IPS DF 6.9 (cell line): ENCODE results near the gene SYNE1.

Experiments used
- DNase-seq: peaks from one replicate; pipeline ENCODE4 v3.0.0-alpha.2; 2013; ENCODE audit warnings: low read depth, low spot score
- H3K27ac ChIP-seq: one replicate; pipeline ENCODE4 v1.5.1; 2013; ENCODE audit warnings: low read length, control low read depth
- H3K27me3 ChIP-seq: 2 replicates; pipeline ENCODE4 v1.6.1; 2013; ENCODE audit warnings: mild to moderate bottlenecking, low read length; ENCODE audit not compliant: control insufficient read depth, insufficient read depth
- H3K36me3 ChIP-seq: 2 replicates; pipeline ENCODE4 v1.6.1; 2013; ENCODE audit warnings: low read length; ENCODE audit not compliant: control insufficient read depth, insufficient read depth
- H3K4me1 ChIP-seq: 2 replicates; pipeline ENCODE4 v1.6.1; 2013; ENCODE audit warnings: low read length; ENCODE audit not compliant: control insufficient read depth, insufficient read depth
- H3K4me3 ChIP-seq: 2 replicates; pipeline ENCODE4 v1.5.1; 2013; ENCODE audit warnings: mild to moderate bottlenecking, low read length
- H3K9me3 ChIP-seq: 2 replicates; pipeline ENCODE4 v1.6.1; 2013; ENCODE audit warnings: low read length, inconsistent platforms; ENCODE audit not compliant: control insufficient read depth, insufficient read depth
- WGBS: extraction: QIAGEN DNeasy Blood & Tissue Kit; methylation state at CpG from one replicate; pipeline ENCODE4 v1.1.7; 2013; ENCODE audit warnings: mixed read lengths, missing lambda C conversion rate; ENCODE audit not compliant: insufficient read length, insufficient coverage; 5-methylcytosine and 5-hydroxymethylcytosine counted together

SYNE1 gene

GRCh38 chr6:152170702-152171667 is 466.2 kb downstream of the SYNE1 start:
- Histone ChIP-seq H3K4me3 (no peak overlapping the region), H3K4me1 (no peaks in the 10 kb centered on the region), H3K27me3 (no peaks in the 10 kb centered on the region), H3K36me3 (no peaks in the 10 kb centered on the region), H3K9me3 (no peaks in the 10 kb centered on the region), H3K27ac (no peak overlapping the region)
- no peak for DNase-seq
- WGBS, result no CpG with 5 or more reads among the region's 13 CpGs

DNA sequence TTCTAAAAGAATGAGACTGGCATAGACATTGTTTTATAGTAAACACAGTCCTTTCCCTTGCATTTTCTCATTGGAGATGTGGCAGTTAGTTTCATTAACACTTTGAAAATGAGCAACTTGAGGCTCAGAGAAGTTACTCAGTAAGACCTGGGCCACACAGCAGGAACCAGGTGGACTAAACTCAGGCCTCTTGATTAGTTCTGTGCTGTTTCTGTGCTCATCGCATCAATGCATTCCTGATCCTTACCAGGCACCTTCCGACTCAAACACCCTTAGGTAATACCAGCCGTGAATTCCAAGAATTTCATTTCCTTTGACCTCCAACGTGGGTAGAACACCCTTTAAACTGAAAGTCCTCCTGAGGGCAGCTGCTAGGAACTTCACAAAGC is 466.9 kb downstream of the SYNE1 start:
- no peaks in the 10 kb centered on the region for H3K36me3 ChIP-seq

GRCh38 chr6:152167641-152168603 is 469.2 kb downstream of the SYNE1 start:
- H3K9me3 ChIP-seq, result no peaks in the 10 kb centered on the region
- no peak overlapping the region for H3K27ac ChIP-seq
- H3K4me1 ChIP-seq, result no peaks in the 10 kb centered on the region
- no peak for DNase-seq
- no peaks in the 10 kb centered on the region for H3K27me3 ChIP-seq
- no peaks in the 10 kb centered on the region for H3K36me3 ChIP-seq
- no peak overlapping the region for H3K4me3 ChIP-seq
- no CpG with 5 or more reads among the region's 13 CpGs for WGBS

More for the DNA sequence above, 466.9 kb downstream of the SYNE1 start:
- no CpG with 5 or more reads among the region's 4 CpGs for WGBS
- DNase-seq, result no peak
- Histone ChIP-seq H3K4me1 (no peaks in the 10 kb centered on the region), H3K4me3 (no peak overlapping the region), H3K27me3 (no peaks in the 10 kb centered on the region), H3K27ac (no peak overlapping the region), H3K9me3 (no peaks in the 10 kb centered on the region)

- no peaks in the 10 kb centered on the region for H3K27me3 ChIP-seq
- H3K4me3 ChIP-seq, result no peak overlapping the region
- no peak for DNase-seq
- WGBS, result no CpG with 5 or more reads among the region's 5 CpGs
- H3K27ac ChIP-seq, result no peak overlapping the region
- H3K4me1 ChIP-seq, result no peaks in the 10 kb centered on the region
- no peaks in the 10 kb centered on the region for H3K9me3 ChIP-seq
- no peaks in the 10 kb centered on the region for H3K36me3 ChIP-seq
These were observed 470.3 kb downstream of the SYNE1 start for GRCh38 chr6:152166897-152167296.

- Histone ChIP-seq H3K4me3 (no peak overlapping the region), H3K36me3 (no peaks in the 10 kb centered on the region), H3K4me1 (no peaks in the 10 kb centered on the region; the same call in 1 of the 2 replicates), H3K27ac (no peak overlapping the region), H3K27me3 (no peaks in the 10 kb centered on the region), H3K9me3 (no peaks in the 10 kb centered on the region)
- WGBS, result no CpG with 5 or more reads among the region's 4 CpGs
- DNase-seq, result no peak
These were observed 470.7 kb downstream of the SYNE1 start for GRCh38 chr6:152166497-152166896.

DNA sequence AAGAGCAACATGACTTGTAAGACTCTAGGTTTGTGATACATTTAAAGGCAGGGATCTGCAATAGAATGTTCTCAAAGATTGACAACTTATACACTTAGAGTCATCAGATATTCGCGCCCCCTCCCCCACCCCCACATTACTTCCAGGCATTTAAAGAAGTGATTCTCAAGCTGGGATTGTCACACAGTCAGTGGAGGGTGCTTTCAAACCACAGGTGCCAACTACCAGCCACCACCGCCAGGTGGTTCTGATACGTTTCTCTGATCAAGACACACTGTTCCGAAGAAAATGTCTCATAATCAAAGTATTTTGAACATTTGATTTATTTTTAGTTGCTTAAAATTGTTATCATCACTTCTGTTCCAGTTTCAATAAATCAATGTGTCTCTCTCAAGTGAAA is 472.2 kb downstream of the SYNE1 start:
- H3K9me3 ChIP-seq, result no peaks in the 10 kb centered on the region
- no peaks in the 10 kb centered on the region; the same call in 1 of the 2 replicates for H3K4me1 ChIP-seq
- no peak overlapping the region for H3K4me3 ChIP-seq
- DNase-seq, result no peak
- no peaks in the 10 kb centered on the region for H3K27me3 ChIP-seq
- no peaks in the 10 kb centered on the region for H3K36me3 ChIP-seq
- H3K27ac ChIP-seq, result no peak overlapping the region
- WGBS, result no CpG with 5 or more reads among the region's 5 CpGs

DNA sequence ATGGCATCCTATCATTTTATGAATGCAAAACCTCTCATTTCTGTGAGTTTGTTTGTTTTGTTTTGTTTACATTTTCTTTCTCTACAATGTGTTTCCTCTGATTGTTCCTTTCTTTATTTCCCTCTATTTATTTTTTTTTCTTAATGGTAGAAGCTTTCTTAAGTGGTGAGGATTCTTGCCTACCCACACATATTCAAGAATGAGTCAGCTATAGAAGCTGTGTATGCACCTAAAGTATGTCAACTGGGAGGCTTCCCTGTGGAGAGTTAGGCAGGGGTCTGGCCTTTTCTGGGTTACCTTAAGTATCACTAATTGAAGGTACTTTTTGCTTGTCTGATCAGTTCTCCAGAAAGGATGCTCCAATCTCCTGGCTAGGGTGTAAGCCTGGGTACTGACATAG is 475.7 kb downstream of the SYNE1 start:
- no peak overlapping the region for H3K27ac ChIP-seq
- no peaks in the 10 kb centered on the region for H3K36me3 ChIP-seq
- H3K9me3 ChIP-seq, result no peaks in the 10 kb centered on the region
- H3K4me3 ChIP-seq, result no peak overlapping the region
- no peaks in the 10 kb centered on the region for H3K27me3 ChIP-seq
- no peaks in the 10 kb centered on the region; the same call in 1 of the 2 replicates for H3K4me1 ChIP-seq
- DNase-seq, result no peak

GRCh38 chr6:152160346-152160745 is 476.8 kb downstream of the SYNE1 start:
- H3K4me1 ChIP-seq, result no peaks in the 10 kb centered on the region; the same call in 1 of the 2 replicates
- H3K27ac ChIP-seq, result no peak overlapping the region
- no peaks in the 10 kb centered on the region for H3K9me3 ChIP-seq
- no peaks in the 10 kb centered on the region for H3K27me3 ChIP-seq
- no peak for DNase-seq
- no CpG with 5 or more reads among the region's 3 CpGs for WGBS
- no peak overlapping the region for H3K4me3 ChIP-seq
- no peaks in the 10 kb centered on the region for H3K36me3 ChIP-seq

- Histone ChIP-seq H3K27me3 (no peaks in the 10 kb centered on the region), H3K9me3 (no peaks in the 10 kb centered on the region), H3K4me1 (no peaks in the 10 kb centered on the region), H3K27ac (no peak overlapping the region), H3K4me3 (no peak overlapping the region), H3K36me3 (no peaks in the 10 kb centered on the region)
- WGBS, result no CpG with 5 or more reads among the region's 8 CpGs
- DNase-seq, result no peak
These were observed 481.4 kb downstream of the SYNE1 start for GRCh38 chr6:152155792-152156191.

DNA sequence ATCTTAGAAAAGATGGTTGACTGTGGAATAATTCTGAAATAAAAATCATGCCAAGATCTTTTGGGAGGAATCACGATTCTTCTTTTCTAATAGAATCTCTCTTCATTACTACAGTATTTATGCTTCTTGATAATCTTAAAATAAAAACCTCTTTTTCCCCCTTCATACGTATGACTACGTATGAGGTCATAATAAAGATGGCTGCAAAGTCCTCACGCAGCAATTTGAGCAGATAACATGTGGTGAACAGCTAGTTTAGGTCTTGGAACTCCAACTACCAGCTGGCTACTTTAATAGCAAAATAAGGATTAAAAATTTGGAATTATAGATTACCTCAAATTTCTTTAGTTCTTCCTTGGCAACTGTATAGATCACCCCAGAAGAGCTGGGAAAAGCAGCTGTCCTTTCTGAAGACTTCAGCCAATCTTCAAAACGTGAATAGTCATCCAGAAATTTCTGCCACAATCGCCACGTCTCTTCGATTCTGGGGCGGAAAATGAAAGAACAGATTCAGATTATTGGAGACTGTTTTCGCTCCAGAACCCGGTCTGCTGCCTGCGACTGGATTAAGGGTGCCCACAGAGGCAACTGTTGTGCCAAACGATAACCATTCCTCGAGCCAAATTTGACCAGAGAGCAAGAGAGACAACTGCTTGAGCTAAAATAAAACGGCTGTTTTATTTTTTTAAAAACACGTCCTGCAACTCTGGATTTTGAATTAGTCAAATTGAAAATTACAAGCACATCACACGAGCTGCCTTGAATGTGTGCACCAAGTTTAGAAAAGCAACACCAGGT is 482.4 kb downstream of the SYNE1 start:
- WGBS, result no CpG with 5 or more reads among the region's 17 CpGs
- Histone ChIP-seq H3K4me1 (no peaks in the 10 kb centered on the region), H3K27ac (no peak overlapping the region), H3K9me3 (no peaks in the 10 kb centered on the region), H3K4me3 (no peak overlapping the region), H3K27me3 (no peaks in the 10 kb centered on the region), H3K36me3 (no peaks in the 10 kb centered on the region)
- DNase-seq, result no peak
